ENCODE results near the gene CREG2.

CREG2 gene

DNA sequence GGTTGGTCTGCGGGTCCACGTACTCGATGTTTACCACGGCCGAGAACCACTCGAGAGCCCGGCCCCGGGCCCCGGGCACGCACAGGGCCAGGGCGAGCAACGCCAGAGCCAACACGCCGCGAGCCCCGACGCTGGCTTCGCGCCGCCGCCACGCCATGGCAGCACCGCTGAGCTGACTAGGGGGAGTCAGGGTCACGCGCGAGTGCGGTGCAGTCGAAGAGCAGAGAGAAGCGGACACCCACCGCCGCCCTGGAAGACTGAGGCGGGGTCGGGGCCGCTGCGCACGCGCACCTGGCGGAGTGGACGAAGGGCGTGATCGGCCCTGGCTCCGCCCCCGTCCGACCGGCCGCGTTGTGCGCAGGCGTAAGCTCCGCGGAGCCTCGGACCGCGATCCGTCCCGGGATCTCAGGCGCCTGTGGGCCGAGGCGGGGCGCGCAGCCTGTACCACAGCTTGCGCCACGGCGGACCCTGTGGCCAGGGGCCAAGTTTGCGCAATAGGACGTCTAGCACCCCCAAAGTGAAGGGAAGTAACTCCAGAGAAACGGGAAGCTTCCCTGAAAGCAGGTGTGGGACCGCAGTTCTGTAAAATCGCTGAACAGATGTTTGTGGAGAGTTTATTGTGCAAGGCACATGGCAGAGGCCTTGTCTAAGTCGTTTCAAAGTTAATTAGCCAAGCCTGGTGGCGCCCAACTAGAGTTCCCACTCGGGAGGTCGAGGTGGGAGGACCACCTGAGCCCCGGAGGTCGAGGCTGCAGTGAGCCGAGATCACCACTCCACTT lies 78.7 kb downstream of the CREG2 start, which contains the start of gene RNF149:
Gene RNF149, minus strand, starts transcription at position 270 of the 779 bp plus-strand sequence. Its CDS starts 113 bp downstream, at position 157.
- TF ChIP-seq CTCF (IDR thresholded peaks at IDR 0.05; ENCODE audit: low read depth, low read length) = no peak
- H3K4me3 ChIP-seq (ENCODE audit: low read depth, low read length) = peak within 1 kb of the TSS; percentile 87

- no peak for TF ChIP-seq CTCF (IDR thresholded peaks at IDR 0.05; ENCODE audit: low read depth, low read length)
- peak overlapping the region; percentile 87 for H3K4me3 ChIP-seq (ENCODE audit: low read depth, low read length)
Measured at GRCh38 chr2:101307950-101308431, 79.3 kb downstream of the CREG2 start.

DNA sequence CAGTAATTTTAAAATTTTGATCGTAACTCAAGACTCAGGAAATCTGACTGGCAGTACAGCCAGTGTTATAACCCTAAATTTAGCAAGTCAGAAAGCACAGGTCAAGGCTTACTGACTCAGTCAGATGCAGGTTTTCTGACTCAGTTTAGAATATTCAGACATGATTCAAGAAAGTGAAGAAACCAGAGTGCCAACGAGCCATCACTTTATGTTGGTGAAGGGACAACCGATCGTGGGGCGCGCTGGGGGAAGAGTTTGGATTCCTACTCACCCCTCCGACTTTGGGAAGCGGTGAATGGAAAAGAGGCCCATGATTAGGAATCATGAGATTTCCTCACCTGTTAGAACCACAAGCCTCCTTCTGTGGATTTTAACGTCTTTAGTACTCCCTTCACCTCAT lies 79.8 kb downstream of the CREG2 start:
- peak overlapping the region; percentile 87 for H3K4me3 ChIP-seq (ENCODE audit: low read depth, low read length)
- TF ChIP-seq CTCF (IDR thresholded peaks at IDR 0.05; ENCODE audit: low read depth, low read length) = no peak

DNA sequence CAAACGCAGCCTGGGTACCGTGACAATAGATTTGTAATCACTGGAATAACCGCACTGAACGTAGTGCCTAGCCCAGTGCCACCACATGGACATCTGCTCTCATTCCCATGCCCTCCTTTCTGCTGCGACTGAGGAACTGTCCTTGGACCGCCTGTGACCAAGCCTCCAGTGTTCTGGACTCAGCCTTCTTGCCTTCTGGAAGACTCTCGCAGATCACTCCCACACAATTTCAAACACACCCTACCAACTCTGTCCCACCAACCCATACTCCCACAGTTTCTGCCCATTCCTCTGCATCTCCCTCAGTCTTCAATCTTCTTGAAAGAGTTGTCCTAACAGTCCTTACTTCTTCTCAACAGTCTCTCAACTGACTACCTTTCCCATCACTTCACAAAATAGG lies 80.9 kb downstream of the CREG2 start:
- no peak for TF ChIP-seq CTCF (IDR thresholded peaks at IDR 0.05; ENCODE audit: low read depth, low read length)
- H3K4me3 ChIP-seq (ENCODE audit: low read depth, low read length) = peak overlapping the region; percentile 87

DNA sequence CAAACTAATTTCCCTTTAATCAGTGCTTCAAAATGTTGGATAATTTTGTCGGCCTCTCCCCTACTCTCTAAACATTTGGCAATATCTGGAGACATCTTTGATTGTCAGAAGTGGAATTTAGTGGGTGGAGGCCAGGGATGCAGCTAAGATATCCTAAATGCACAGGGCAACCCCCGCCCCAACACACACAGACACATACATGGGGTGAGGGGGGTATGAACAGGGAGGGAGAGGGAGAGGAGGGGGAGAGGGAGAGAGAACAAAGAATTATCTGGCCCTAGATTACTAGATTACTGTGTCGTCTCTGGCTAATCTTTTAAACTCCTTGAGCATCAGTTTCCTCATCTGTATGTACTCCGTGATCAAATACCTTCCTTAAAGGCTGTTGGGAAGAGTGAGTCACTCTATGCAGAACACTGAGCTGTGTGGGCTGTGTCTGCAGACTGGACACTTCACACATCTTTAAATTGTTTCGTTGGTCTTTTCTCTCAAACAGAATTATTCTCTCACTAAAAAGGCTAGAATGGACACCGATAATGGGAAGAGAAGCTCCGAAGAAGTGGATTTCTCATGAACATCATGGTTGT lies 81.7 kb downstream of the CREG2 start:
- TF ChIP-seq CTCF (IDR thresholded peaks at IDR 0.05; ENCODE audit: low read depth, low read length) = no peak
- H3K4me3 ChIP-seq (ENCODE audit: low read depth, low read length) = no peak overlapping the region

DNA sequence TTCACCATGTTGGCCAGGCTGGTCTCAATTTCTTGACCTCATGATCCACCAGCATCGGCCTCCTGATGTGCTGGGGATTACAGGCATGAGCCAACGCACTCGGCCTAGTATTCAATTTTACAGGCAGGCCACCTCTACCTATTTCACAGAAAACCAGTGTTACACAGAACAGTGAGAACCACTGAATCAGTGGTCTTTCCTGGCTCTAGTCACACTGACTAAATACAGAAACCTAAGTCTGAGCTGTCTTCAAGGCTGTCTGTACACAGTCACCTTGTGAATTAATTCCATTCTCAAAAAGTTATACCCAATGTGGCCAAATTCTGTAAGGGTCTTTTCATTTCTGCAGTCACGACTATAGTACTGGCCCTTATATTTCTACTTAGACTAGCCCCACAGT lies 82.3 kb downstream of the CREG2 start:
- no peak for TF ChIP-seq CTCF (IDR thresholded peaks at IDR 0.05; ENCODE audit: low read depth, low read length)
- no peak overlapping the region for H3K4me3 ChIP-seq (ENCODE audit: low read depth, low read length)

GRCh38 chr2:101303688-101304087 lies 83.6 kb downstream of the CREG2 start:
- no peak overlapping the region for H3K4me3 ChIP-seq (ENCODE audit: low read depth, low read length)
- no peak for TF ChIP-seq CTCF (IDR thresholded peaks at IDR 0.05; ENCODE audit: low read depth, low read length)
